Hypothalamus (tissue), 51 donors: ENCODE results near the gene SLAIN2.

Experiments used
- DNase-seq, 51 donors: peaks; one replicate each; lab custom pipeline; 2025; lab: John Stamatoyannopoulos, UW

SLAIN2 gene

DNA sequence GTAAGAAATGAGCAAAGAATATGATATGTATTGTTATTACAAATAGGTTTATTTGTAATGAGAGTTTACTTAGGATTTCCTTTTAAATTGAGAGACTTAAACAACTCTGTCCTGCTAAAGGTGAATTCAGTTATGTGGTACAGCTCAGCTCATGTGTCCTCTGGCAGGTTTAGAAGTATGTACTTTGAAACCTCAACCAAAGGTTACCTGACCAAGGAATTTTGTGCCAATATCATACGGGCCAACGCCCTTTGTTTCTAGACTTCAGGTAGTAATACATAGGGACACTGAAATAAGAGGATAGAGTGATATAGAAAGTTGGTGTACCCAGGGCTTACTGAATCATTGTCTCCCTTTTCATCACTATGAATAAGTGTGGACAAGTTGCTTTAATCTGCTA lies 25.7 kb downstream of the SLAIN2 start:
- DNase-seq, result no peak

DNA sequence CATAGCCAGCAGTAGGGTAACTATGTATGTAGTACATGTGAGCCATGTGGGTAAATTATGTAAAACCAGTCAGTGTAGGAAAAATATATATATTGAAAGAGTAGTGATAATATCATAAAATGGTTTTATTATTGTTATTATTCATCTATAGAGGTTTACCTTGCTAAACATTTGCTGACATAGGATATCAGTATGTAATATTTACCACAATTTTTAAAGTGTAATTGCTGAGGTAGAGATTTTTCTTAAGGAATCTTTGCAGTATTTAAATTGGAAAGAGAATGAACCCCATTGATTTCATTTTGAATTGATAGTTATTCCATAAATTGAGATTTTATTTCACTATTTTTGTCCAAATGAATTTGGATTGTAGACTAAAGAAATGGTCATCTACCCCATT lies 27.1 kb downstream of the SLAIN2 start:
- no peak for DNase-seq

DNA sequence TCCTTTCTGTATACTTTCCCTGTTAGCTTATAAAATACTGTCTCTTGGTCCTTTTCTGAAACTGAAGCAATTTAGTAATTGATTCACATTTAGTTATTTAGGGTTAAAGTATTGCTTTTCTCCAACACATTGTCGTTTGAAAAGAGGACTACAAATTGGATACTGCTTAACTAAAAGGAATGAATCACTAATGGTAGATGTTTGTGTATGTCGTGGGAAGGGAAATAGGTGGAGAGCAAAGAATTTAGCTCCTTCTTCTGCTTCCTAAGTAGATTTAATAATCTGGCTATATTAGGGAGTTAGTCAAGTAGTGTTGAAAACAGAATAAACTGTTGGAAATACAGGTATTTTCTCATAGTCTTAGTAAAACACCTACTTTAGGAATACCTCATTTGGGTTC lies 27.9 kb downstream of the SLAIN2 start:
- DNase-seq, result no peak

DNA sequence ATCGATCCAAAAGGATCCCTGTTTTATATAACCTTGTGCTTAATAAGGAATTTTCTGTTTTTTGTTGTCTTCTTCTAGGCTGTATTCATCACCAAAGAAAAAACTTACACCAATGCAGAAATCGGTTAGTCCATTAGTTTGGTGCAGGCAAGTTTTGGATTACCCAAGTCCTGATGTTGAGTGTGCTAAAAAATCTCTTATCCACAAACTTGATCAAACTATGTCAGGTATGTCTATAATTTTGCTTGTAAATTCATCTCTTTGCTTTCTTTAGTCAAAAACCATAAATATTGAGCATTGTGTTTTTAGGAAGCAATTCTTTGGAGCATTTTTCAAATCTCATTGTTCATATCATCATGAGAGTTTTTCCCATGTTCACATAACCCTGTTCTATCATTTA lies 28.4 kb downstream of the SLAIN2 start:
- no peak for DNase-seq

DNA sequence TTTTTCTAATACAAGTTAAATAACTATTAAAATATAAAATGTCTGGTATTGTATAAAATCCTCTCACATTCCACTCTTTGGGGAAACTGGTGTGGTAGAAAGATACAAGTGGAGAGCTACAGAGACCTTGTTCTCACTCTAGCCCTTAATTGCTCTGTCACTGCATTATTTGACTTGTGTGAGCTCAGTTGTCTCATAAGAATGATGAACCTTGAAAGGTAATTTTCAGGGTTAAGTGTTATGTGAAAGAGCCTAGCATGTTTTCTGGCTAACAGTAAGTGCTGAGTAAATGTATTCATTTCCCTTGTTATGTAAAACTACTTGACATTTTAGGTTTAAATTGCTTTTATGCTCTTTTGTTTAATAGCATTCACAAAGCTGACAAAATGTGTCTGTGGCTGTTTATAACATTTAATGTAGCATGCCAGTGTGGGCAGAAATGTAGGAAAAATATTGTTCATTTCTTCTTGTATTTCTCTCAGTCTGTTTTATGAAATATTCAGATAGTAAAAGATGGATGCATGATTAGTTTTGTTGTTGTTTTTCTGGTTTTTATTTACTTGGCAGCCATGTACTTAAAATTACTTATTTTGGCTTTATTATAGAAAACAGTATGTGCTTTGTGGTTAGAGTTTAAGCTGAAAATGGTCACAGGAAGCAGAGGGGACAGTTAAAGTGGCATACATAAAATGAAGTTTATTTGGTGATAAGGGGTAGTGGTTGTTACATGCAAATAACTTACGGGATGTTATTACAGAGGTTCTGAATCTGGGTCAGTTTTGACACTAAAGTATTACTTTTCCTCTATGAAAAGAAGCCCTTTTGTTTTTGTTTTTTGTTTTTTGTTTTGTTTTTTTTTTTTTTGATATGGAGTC lies 29.2 kb downstream of the SLAIN2 start:
- DNase-seq, result no peak

DNA sequence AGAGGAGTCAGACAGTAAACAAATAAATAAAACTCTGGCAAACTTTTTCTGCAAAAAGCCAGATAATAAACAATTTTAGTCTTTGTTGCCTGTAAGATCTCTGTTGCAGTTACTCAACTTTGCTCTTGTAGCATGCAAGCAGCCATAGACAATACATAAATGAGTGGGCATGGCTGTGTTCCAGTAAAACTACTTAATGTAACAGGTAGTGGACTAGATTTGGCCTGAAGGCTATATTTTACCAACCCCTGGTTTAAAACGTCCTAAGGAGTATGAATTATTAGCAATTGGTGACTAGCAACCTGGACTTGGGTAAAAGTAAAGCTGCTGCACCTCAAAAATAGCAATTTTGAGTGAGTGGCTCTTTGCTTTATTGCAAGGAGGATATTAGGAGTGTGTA lies 30.9 kb downstream of the SLAIN2 start:
- DNase-seq, result no peak

DNA sequence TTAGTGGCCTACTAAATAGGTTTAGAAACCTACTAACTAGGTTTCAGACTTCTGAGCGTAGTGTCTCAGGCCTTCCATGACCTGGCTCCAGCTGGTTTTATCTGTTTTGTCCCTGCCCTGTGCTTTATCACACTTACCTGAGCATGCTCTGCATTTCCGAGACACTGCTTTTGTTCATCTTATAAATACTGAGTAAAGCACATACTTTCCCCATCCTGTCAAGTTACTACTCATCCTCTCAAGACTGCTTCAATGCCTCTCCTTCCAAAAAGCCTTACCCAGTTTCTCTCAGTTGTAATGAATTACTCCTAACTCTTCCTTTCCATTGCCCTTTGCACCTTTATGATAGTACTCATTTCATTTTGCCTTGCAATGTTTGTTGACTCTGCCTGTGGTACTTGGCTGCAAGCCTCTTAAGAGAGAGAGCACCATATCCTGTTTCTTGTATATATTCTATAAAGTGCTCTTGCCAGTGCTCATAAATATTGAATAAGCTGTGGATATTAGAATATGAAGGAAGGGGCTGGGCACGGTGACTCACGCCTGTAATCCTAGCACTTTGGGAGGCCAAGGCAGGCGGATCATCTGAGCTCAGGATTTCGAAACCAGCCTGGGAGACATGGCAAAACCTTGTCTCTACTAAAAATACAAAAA lies 34.4 kb downstream of the SLAIN2 start:
- no peak for DNase-seq

DNA sequence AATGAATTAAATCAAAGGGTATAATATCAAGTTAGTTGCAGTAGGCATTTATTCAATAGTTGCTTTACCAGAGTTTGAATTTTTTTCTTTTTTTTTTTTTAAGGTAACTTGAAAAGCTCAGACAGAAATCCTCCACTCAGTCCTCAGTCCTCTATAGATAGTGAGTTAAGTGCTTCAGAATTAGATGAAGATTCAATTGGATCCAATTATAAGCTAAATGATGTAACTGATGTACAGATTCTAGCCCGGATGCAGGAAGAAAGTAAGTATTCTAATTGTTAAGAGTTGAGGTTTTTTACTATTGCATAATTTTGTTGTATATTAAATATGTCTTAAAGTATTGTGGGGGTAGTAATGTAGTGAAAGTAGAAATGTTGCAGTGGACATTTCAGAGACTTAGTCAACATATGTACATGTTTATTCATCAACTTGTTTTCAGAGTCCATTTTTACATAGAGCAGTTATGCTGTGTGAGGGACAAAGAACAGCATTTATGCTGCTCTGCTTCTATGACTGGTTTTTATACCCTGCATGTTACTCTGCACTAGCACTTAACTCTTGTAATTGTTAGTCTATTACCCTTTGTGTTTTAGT lies 38.4 kb downstream of the SLAIN2 start:
- DNase-seq, result no peak

DNA sequence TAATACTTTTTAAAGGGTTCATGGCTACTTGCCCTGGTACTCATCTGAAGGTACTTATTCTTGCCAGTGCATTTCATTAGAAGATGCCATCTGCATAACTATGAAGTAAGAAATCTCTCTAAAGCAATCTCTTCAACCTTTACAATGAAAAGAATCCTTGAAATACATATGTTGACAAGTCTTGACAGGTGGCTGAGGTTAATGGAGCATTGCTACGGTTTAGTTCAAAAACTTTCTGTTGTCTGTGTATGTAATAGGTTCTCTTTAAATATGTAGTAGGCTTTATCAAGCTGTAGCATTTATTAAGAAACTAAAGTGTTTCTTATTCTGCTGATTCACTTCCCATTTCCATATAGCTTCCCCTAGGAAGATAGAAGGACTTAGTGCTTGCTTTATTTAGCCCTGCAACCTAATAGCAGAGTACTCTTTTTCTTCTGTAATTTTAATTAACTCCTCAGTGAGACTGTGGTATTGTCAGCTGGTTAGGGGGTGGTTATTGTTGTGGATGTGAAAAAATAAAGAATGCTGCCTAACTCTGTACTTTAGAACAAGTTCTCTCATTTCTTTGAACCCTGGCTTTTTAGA lies 39.3 kb downstream of the SLAIN2 start:
- no peak for DNase-seq

DNA sequence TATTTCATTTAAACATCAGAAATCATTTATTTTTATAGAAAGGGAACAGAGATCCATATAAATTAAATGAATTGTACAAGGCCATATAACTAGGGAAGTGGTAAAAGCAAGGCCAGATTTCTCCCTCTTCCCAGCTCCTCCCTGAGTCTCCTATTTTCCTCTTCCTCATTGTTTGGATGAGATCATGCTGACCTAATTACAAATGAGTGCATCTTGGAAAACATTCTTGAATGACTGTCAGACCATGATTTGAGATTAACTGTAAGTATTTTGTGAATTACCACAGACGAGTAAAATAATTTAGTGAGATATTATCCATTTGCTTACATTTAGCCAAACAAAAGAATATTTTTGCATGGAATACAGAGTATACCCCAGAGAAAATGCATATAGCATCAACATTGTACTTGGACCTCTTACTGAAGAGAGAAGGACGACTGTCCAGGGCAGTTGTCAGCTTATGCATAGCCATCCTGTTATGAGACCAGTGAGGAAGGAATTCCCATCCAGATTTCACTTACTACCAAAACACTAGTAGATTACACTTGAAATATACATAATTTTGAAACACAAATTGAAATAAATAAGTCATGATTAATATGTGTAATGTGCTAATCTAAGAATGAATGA lies 47.3 kb downstream of the SLAIN2 start:
- no peak for DNase-seq

DNA sequence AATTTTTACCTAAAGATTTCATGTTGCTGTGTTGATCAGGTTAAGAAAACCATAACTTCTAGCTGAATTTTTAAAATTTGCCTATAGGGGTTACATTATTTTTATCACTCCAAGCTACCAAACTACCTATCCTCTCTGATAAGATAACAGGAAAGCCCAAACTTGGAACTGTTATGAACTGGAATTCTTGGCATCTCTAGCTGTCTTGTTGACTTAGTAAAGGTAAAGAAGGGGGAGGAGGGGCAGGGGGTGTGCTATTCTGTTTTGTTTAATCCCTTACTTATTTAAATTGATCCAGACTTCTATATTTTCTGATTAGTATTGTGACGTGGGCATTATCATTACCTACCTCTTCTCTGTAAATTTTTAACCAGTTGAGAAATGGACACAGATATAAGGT lies 54.7 kb downstream of the SLAIN2 start:
- DNase-seq, result no peak

DNA sequence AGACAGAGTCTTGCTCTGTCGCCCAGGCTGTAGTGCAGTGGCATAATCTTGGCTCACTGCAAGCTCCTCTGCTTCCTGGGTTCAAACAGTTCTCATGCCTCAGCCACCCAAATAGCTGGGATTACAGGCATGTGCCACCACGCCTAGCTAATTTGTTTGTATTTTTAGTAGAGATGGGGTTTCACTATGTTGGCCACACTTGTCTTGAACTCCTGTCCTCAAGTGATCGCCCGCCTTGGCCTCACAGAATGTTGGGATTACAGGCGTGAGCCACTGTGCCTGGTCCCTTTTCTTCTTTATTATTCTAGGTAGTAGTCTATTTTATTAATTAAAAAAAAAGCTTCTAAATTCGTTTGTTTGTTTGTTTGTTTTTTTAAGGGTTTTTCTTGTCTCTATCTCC lies 59.1 kb downstream of the SLAIN2 start:
- no peak for DNase-seq

DNA sequence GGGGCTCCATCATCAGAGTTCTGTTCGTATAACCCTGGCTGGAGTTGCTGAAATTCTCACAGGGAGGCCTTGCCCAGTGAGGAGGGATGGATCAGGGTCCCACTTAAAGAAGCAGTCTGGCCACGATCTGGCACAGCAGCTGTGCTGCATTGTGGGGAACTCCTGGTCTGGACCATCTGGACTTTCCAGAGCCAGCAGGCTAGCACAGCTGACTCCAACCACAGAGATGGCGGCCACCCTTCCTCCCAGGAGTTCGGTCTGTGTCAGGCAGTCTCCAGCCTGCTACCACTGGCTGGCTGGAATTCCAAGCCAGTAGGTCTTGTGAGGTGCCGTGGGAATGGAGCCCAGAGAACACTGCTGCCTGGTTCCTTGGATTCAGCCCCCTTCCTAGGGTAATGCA lies 62.0 kb downstream of the SLAIN2 start:
- DNase-seq, result no peak

DNA sequence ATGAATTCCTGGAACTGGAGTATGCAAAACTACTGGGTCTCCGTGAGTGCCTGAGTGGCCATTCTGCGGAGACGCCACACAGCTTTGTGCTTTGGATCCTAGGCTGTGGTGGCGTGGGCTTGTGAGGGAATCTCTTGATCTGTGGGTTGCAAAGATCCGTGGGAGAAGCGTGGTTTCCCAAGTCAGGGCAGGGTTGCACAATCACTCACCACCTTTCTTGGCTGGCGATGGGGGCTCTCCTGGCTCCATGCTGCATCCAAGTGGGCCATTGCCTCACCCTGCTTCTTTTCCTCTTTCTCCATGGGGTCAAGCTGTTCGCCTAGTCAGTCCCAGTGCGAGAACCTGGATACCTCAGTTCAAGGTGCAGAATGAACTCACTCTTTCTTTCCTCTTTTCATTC lies 62.5 kb downstream of the SLAIN2 start:
- DNase-seq, result no peak

DNA sequence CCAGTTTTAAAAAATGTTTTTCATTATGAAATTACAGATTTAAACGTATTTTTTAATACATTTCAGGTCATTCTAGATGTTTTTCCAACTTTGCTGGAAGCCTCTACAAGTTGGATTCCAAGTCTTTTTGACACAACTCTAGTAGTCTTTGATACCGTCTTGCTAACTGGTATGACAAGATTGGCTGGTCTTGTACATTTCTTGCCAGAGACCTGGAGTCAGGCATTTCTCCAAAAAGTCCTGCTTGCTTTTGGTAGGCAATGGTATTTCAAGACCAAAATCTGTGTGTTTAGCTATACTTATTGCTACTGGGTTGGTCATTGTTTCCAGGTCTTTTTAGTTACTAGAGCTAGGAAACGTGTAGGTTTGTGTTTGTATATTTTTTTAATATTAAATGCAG lies 64.6 kb downstream of the SLAIN2 start:
- DNase-seq, result no peak

DNA sequence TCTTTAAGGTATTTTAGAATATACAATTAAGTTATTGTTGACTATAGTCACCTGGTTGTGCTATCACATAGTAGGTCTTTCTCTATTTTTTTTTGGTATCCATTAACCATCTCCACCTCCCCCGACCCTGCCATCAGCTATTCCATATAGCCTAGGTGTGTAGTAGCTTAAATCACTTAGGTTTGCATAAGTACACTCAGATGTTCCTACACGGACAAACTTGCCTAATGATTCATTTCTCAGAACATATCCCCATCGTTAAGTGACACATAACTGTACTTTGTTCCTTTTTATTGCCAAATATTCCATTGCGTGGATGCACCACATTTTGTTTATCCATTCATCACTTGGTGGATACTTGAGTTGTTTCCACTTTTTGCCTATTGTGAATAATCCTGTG lies 67.9 kb downstream of the SLAIN2 start:
- no peak for DNase-seq

DNA sequence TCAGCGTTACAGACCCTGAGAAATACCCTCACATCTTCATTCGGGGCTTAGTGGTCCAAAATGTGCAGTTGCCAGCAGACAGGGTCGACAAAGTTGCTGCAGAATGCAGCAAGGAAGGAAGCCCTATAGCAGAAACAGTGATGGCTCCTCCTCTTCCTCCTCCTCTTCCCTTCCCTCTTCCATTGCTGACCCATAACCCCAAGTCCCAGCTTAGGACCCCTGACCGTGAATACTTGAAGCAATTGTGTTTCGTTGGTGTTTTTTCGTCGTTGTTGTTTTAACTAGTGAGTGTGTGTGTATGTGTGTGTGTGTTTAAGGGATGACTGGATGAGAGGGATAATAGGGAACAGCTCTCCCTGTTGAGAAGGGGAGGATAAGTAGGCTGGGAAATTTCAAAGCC lies 69.5 kb downstream of the SLAIN2 start:
- no peak for DNase-seq

DNA sequence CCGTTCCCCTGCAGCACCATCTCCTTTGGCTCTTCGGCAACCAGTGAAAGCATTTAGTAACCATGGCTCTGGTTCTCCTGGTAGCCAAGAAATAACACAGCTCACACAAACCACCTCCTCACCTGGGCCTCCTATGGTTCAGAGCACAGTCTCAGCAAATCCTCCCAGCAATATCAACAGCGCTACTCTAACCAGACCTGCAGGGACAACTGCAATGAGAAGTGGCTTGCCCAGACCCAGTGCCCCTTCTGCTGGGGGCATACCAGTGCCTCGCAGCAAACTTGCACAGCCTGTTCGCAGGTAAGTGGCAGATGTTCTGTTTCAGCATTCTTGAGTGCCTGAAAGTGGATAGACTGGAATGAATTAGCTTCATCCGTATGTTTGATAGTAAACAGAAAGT lies 78.8 kb downstream of the SLAIN2 start:
- DNase-seq, result no peak

DNA sequence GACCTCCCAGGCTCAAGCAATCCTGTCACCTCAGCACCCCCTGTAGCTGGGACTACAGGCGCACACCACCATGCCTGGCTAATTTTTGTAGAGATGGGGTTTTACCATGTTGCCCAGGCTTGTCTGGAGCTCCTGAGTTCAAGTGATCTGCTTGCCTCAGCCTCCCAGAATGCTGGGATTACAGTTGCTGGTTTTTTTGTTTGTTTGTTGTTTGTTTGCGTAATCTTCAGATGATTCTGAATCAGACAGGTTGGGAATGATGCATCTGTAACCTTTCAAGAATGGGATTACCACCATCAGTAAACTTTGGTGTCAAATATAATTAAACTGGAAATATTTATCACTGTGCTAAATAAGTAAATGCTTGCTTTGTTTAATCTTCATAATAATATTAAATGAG lies 79.8 kb downstream of the SLAIN2 start:
- DNase-seq, result no peak

DNA sequence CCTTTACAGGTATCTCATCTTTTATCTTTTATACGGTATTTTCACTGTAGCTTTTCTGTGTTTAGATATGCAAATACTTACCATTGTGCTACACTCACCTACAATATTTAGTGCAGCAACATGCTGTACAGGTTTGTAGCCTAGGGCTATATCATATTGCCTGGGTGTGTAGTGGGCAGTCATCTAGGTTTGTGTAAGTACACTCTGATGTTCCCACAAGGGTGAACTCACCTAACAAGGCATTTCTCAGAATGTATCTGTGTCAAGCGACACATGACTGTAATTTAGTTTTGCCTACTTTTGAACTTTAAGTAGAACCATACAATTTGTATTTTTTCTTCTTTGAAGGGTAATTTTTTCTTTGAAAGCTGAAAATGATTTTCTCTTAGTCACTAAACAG lies 87.6 kb downstream of the SLAIN2 start:
- DNase-seq, result no peak
